H1 (cell line): ENCODE results near the gene ABI1. TPM values are rescaled to one million over a fixed set of nuclear protein-coding genes. Genes with fewer than 3 reads are reported as not detected.

ENCODE experiments used
- CTCF ChIA-PET: fragments of 300-600 bp; sonication (Branson Sonifier 250); formaldehyde crosslinking; loops from one replicate; lab custom pipeline; 2021; ENCODE audit not compliant: partially characterized antibody; lab: Charles Lee
- POLR2A ChIA-PET: fragments of 300-600 bp; sonication (Branson Sonifier 250); formaldehyde crosslinking; loops from one replicate; lab custom pipeline; 2021; ENCODE audit warnings: inconsistent platforms; ENCODE audit not compliant: partially characterized antibody; lab: Charles Lee
- DNase-seq, 2 experiments: peaks; one replicate each; pipeline versions ENCODE4 v3.0.0 to v3.0.0-alpha.2; 2010 to 2022; ENCODE audit warnings: low spot score in 2 of 2, low read depth in 1 of 2, mixed read lengths in 1 of 2
- FAIRE-seq: peaks from 2 replicates; lab custom pipeline; 2011; peaks lifted over from hg19 to GRCh38; lab: Jason Lieb, UNC
- H2AFZ ChIP-seq: 2 replicates; pipeline ENCODE4 v1.8.1; 2012; ENCODE audit warnings: low read length, inconsistent platforms
- H2AK5ac ChIP-seq: 2 replicates; pipeline ENCODE4 v1.6.1; 2013; ENCODE audit warnings: low read depth, low read length
- H2BK120ac ChIP-seq: replicated peaks from 2 replicates; pipeline ENCODE3; 2013; ENCODE audit warnings: low read depth, low read length, inconsistent platforms
- H2BK12ac ChIP-seq: 2 replicates; pipeline ENCODE4 v1.6.1; 2013; ENCODE audit warnings: low read depth, low read length
- H2BK15ac ChIP-seq: 2 replicates; pipeline ENCODE4 v1.6.1; 2013; ENCODE audit warnings: low read length
- H2BK20ac ChIP-seq: 2 replicates; pipeline ENCODE4 v1.6.1; 2013; ENCODE audit warnings: low read length
- H2BK5ac ChIP-seq: 2 replicates; pipeline ENCODE4 v1.6.1; 2013; ENCODE audit warnings: low read depth, low read length
- H3K14ac ChIP-seq: 2 replicates; pipeline ENCODE4 v1.6.1; 2013; ENCODE audit warnings: inconsistent platforms; ENCODE audit not compliant: insufficient read length
- H3K18ac ChIP-seq: 2 replicates; pipeline ENCODE4 v1.6.1; 2013; ENCODE audit warnings: low read length; ENCODE audit errors: extremely low read depth
- H3K23ac ChIP-seq: 2 replicates; pipeline ENCODE4 v1.6.1; 2013; ENCODE audit warnings: inconsistent platforms; ENCODE audit not compliant: insufficient read length
- H3K23me2 ChIP-seq: 2 replicates; pipeline ENCODE4 v1.6.1; 2013; ENCODE audit warnings: low read depth, low read length
- H3K27ac ChIP-seq: 2 replicates; pipeline ENCODE4 v1.6.1; 2011; ENCODE audit warnings: low read depth, low read length, inconsistent platforms
- H3K27me3 ChIP-seq, 4 experiments: replicated peaks in 1 of 4; 1 replicate in 1 of 4; 2 replicates in 3 of 4; pipeline versions ENCODE4 v1.6.1 to v1.8.1; 2011 to 2013; ENCODE audit warnings: low read length in 3 of 4, mild to moderate bottlenecking in 3 of 4, inconsistent platforms in 2 of 4, mixed read lengths in 2 of 4, moderate library complexity in 1 of 4; ENCODE audit not compliant: control insufficient read depth in 3 of 4, insufficient read depth in 3 of 4; ENCODE audit errors: extremely low read depth in 1 of 4
- H3K36me3 ChIP-seq, 4 experiments: 2 replicates each; pipeline versions ENCODE4 v1.6.1 to v1.8.1; 2011 to 2013; ENCODE audit warnings: mild to moderate bottlenecking in 4 of 4, low read length in 3 of 4, moderate library complexity in 2 of 4, control low read depth in 1 of 4, inconsistent platforms in 1 of 4; ENCODE audit not compliant: insufficient read depth in 4 of 4, control insufficient read depth in 2 of 4
- H3K4ac ChIP-seq: replicated peaks from 2 replicates; pipeline ENCODE3; 2013; ENCODE audit warnings: low read length, low read depth, mixed read lengths, inconsistent platforms; ENCODE audit not compliant: insufficient read length
- H3K4me1 ChIP-seq, 4 experiments: replicated peaks in 1 of 4; 1 replicate in 1 of 4; 2 replicates in 3 of 4; pipeline versions ENCODE4 v1.6.1 to v1.8.1; 2011 to 2013; ENCODE audit warnings: low read length in 3 of 4, inconsistent platforms in 2 of 4, mixed read lengths in 1 of 4; ENCODE audit not compliant: insufficient read depth in 4 of 4, control insufficient read depth in 3 of 4
- H3K4me2 ChIP-seq, 2 experiments: 2 replicates each; pipeline versions ENCODE4 v1.6.1 to v1.8.1; 2011 to 2013; ENCODE audit warnings: low read depth in 2 of 2, low read length in 2 of 2, control low read depth in 1 of 2, inconsistent platforms in 1 of 2, mild to moderate bottlenecking in 1 of 2; ENCODE audit not compliant: insufficient read depth in 1 of 2
- H3K4me3 ChIP-seq, 4 experiments: fragments of 200-600, 300-600 bp in 1 of 4; sonication (generic), shearing (Covaris generic), sonication (Bioruptor Twin) in 1 of 4; 2 replicates each; pipeline versions ENCODE4 v1.5.1 to v1.8.1; 2011 to 2016; ENCODE audit warnings: low read length in 4 of 4, low read depth in 3 of 4, control low read depth in 2 of 4, inconsistent platforms in 2 of 4, mild to moderate bottlenecking in 2 of 4, mixed read lengths in 1 of 4, moderate library complexity in 1 of 4; ENCODE audit not compliant: insufficient read depth in 2 of 4; ENCODE audit errors: extremely low read depth in 1 of 4
- H3K56ac ChIP-seq: replicated peaks from 2 replicates; pipeline ENCODE3; 2013; ENCODE audit warnings: low read depth, mild to moderate bottlenecking, mixed read lengths, low read length, inconsistent platforms; ENCODE audit not compliant: insufficient read length
- H3K79me1 ChIP-seq: 2 replicates; pipeline ENCODE4 v1.6.1; 2013; ENCODE audit warnings: low read depth, low read length, control low read depth
- H3K79me2 ChIP-seq, 2 experiments: 2 replicates each; pipeline versions ENCODE4 v1.6.1 to v1.8.1; 2012 to 2013; ENCODE audit warnings: low read length in 2 of 2, mild to moderate bottlenecking in 2 of 2, inconsistent platforms in 1 of 2; ENCODE audit not compliant: insufficient read depth in 2 of 2, control insufficient read depth in 1 of 2
- H3K9ac ChIP-seq, 4 experiments: replicated peaks in 1 of 4; 1 replicate in 1 of 4; 2 replicates in 3 of 4; pipeline versions ENCODE4 v1.6.1 to v1.8.1; 2011 to 2013; ENCODE audit warnings: low read depth in 3 of 4, low read length in 3 of 4, control low read depth in 2 of 4, mild to moderate bottlenecking in 2 of 4, moderate library complexity in 2 of 4, inconsistent platforms in 1 of 4; ENCODE audit errors: extremely low read depth in 1 of 4
- H3K9me3 ChIP-seq, 2 experiments: 2 replicates each; pipeline versions ENCODE4 v1.6.1 to v1.8.1; 2012 to 2013; ENCODE audit warnings: mild to moderate bottlenecking in 2 of 2, moderate library complexity in 2 of 2, control low read depth in 1 of 2, inconsistent platforms in 1 of 2, low read depth in 1 of 2, low read length in 1 of 2, mixed read lengths in 1 of 2; ENCODE audit not compliant: insufficient read depth in 2 of 2
- H4K20me1 ChIP-seq, 2 experiments: replicated peaks in 1 of 2; 2 replicates each; pipeline versions ENCODE3 to v1.8.1; 2011 to 2013; ENCODE audit warnings: inconsistent platforms in 2 of 2, low read length in 2 of 2, mild to moderate bottlenecking in 1 of 2; ENCODE audit not compliant: insufficient read depth in 2 of 2, control insufficient read depth in 1 of 2
- H4K5ac ChIP-seq: 2 replicates; pipeline ENCODE4 v1.6.1; 2013; ENCODE audit warnings: low read length, low read depth, mixed read lengths, inconsistent platforms; ENCODE audit not compliant: insufficient read length
- H4K8ac ChIP-seq: 2 replicates; pipeline ENCODE4 v1.8.0; 2013; ENCODE audit warnings: mild to moderate bottlenecking, moderate library complexity, low read length, inconsistent platforms; ENCODE audit not compliant: insufficient read depth; ENCODE audit errors: extremely low read depth
- H4K91ac ChIP-seq: replicated peaks from 2 replicates; pipeline ENCODE3; 2013; ENCODE audit warnings: low read length, mixed read lengths, inconsistent platforms; ENCODE audit not compliant: insufficient read length
- CHD1 ChIP-seq: IDR thresholded peaks from 2 replicates; pipeline ENCODE4 v1.6.1; 2012; ENCODE audit warnings: low read depth, low read length, improper control_type of control experiment
- CREB1 ChIP-seq: IDR thresholded peaks from 2 replicates; pipeline ENCODE4 v1.6.1; 2012; ENCODE audit warnings: inconsistent platforms
- CTCF ChIP-seq, 3 experiments: IDR thresholded peaks; 1 replicate in 2 of 3; 2 replicates in 1 of 3; pipeline versions ENCODE4 v1.5.1 to v1.6.1; 2011; ENCODE audit warnings: low read length in 3 of 3, mild to moderate bottlenecking in 3 of 3, inconsistent platforms in 2 of 3, low read depth in 1 of 3, moderate library complexity in 1 of 3; ENCODE audit not compliant: insufficient read depth in 1 of 3; ENCODE audit errors: control extremely low read depth in 1 of 3
- EGR1 ChIP-seq: IDR thresholded peaks from 2 replicates; pipeline ENCODE4 v1.6.1; 2011; ENCODE audit warnings: low read depth, low read length, borderline replicate concordance
- EP300 ChIP-seq, 2 experiments: IDR thresholded peaks; 1 replicate in 1 of 2; 2 replicates in 1 of 2; pipeline ENCODE4 v1.6.1; 2011 to 2012; ENCODE audit warnings: low read depth in 2 of 2, low read length in 2 of 2, mild to moderate bottlenecking in 2 of 2, borderline replicate concordance in 1 of 2, inconsistent platforms in 1 of 2, moderate library complexity in 1 of 2
- NANOG ChIP-seq: IDR thresholded peaks from 2 replicates; pipeline ENCODE4 v1.6.1; 2011; ENCODE audit warnings: low read length, low read depth, mild to moderate bottlenecking, inconsistent platforms; ENCODE audit not compliant: insufficient read depth, poor library complexity, severe bottlenecking
- POLR2AphosphoS5 ChIP-seq: IDR thresholded peaks from 2 replicates; pipeline ENCODE4 v1.6.1; 2011; ENCODE audit warnings: low read depth, low read length
- RFX5 ChIP-seq: IDR thresholded peaks from 2 replicates; pipeline ENCODE4 v1.6.1; 2011; ENCODE audit warnings: low read depth, low read length, improper control_type of control experiment, borderline replicate concordance
- SP4 ChIP-seq: IDR thresholded peaks from 2 replicates; pipeline ENCODE4 v1.6.1; 2012; ENCODE audit warnings: low read length, inconsistent platforms
- WGBS, 2 experiments: shearing (Covaris generic) in 1 of 2; methylation state at CpG; one replicate each; pipeline versions ENCODE4 v1.1.6 to v1.1.7; 2013 to 2015; ENCODE audit warnings: low lambda C conversion rate in 2 of 2, mixed read lengths in 2 of 2, inconsistent platforms in 1 of 2, low coverage in 1 of 2, missing lambda C conversion rate in 1 of 2; ENCODE audit not compliant: insufficient replicate concordance in 2 of 2, insufficient coverage in 1 of 2, insufficient read length in 1 of 2; ENCODE audit errors: extremely low coverage in 1 of 2, missing lambda C conversion rate in 1 of 2; 5-methylcytosine and 5-hydroxymethylcytosine counted together
- polyA plus RNA-seq, 7 experiments: library from polyadenylated mRNA; depleted of rRNA in 3 of 7; stranded (reverse) in 5 of 7; unstranded in 2 of 7; fragments of >200 nt in 5 of 7; fragments of 200-250 nt in 2 of 7; gene quantifications; 1 replicate in 5 of 7; 2 replicates in 1 of 7; 4 replicates in 1 of 7; pipeline versions ENCODE4 v1.2.1 to v1.2.3, GENCODE V29; 2011 to 2013; ENCODE audit warnings: missing spikeins in 2 of 7, mixed read lengths in 2 of 7
- total RNA-seq: library from RNA; stranded (reverse); fragmentation: NEBNext Ultra II Directional; extraction: Animal tissue kit (Norgen Biotek cat#: 25700); gene quantifications from 2 replicates; pipeline ENCODE4 v1.2.1, GENCODE V29; 2021
- TF ChIP-seq, protein P1 (sequence below): IDR thresholded peaks from 2 replicates; pipeline ENCODE4 v1.6.1; 2011; ENCODE audit warnings: low read length, improper control_type of control experiment

The ABI1 gene
- total and polyA plus RNA-seq, 2 of the 8 experiments (the other 6 are each of a cell fraction or from before 2014, with no cell fraction given), result 35.4 to 37.0 TPM

GRCh38 chr10:26801831-26802230 lies 58.9 kb downstream of the ABI1 start:
- no peak overlapping the region for H2BK120ac ChIP-seq
- H2BK12ac ChIP-seq, result no peak overlapping the region
- no peak overlapping the region for H2BK20ac ChIP-seq
- peaks cover 2% of the 10 kb centered on the region; the same call in 1 of the 2 replicates for H3K79me1 ChIP-seq
- H3K18ac ChIP-seq, result no peak overlapping the region
- no peak overlapping the region for H3K9ac ChIP-seq
- no peak overlapping the region for H2AFZ ChIP-seq
- no peak overlapping the region for H4K5ac ChIP-seq
- no peak overlapping the region for H2BK5ac ChIP-seq
- H3K27me3 ChIP-seq, result no peaks in the 10 kb centered on the region
- H3K56ac ChIP-seq, result no peak overlapping the region
- H3K4me3 ChIP-seq, result no peak overlapping the region
- H3K79me2 ChIP-seq, result peaks cover 0 to 84% of the 10 kb centered on the region in 2 experiments; a peak in 3 of 4 replicates
- no peak overlapping the region for H3K23ac ChIP-seq
- peaks cover 0 to 3% of the 10 kb centered on the region in 2 experiments for H4K20me1 ChIP-seq
- H3K4me2 ChIP-seq, result no peak overlapping the region
- 93% methylated on average over 3 of the region's 3 CpGs; no CpG with 5 or more reads in 1 of the 2 experiments for WGBS, 2 experiments
- H2BK15ac ChIP-seq, result no peak overlapping the region
- H4K8ac ChIP-seq, result no peak overlapping the region
- no peaks in the 10 kb centered on the region for H3K36me3 ChIP-seq
- CTCF ChIA-PET, result interaction anchor here (0.6 to 0.7 kb wide), 2 partner anchors 56 to 78 kb away, joined by 3 to 4 read pairs; no protein-coding TSS in a partner anchor
- no peak for FAIRE-seq
- no peaks in the 10 kb centered on the region for H3K23me2 ChIP-seq
- no peak overlapping the region for H3K4ac ChIP-seq
- H3K14ac ChIP-seq, result no peak overlapping the region
- POLR2A ChIA-PET, result no interaction called here
- H3K4me1 ChIP-seq, result peaks cover 2 to 12% (median 7%) of the 10 kb centered on the region in 4 experiments; a peak in 5 of 7 replicates
- no peak for DNase-seq
- H4K91ac ChIP-seq, result no peak overlapping the region
- no peak overlapping the region for H2AK5ac ChIP-seq
- peaks cover 2% of the 10 kb centered on the region in 2 experiments; a peak in 2 of 4 replicates for H3K9me3 ChIP-seq
- H3K27ac ChIP-seq, result no peak overlapping the region
- TF ChIP-seq CHD1 (no peak), EGR1 (no peak), CTCF (IDR thresholded peaks at IDR 0.05; ENCODE audit: control extremely low read depth in 1 of 3, insufficient read depth in 1 of 3, low read depth in 1 of 3, low read length in 3 of 3) (no peak), RFX5 (no peak), POLR2AphosphoS5 (no peak), EP300 (IDR thresholded peaks at IDR 0.05; ENCODE audit: borderline replicate concordance in 1 of 2, low read depth in 2 of 2, low read length in 2 of 2) (no peak), SP4 (no peak), CREB1 (no peak), NANOG (no peak)
- TF ChIP-seq, protein P1, sequence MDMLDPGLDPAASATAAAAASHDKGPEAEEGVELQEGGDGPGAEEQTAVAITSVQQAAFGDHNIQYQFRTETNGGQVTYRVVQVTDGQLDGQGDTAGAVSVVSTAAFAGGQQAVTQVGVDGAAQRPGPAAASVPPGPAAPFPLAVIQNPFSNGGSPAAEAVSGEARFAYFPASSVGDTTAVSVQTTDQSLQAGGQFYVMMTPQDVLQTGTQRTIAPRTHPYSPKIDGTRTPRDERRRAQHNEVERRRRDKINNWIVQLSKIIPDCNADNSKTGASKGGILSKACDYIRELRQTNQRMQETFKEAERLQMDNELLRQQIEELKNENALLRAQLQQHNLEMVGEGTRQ, result no peak
